NT2/D1 (cell line): ENCODE measurements around the gene ALDH3B1.

Experiments used
- YY1 ChIP-seq: IDR thresholded peaks from 2 replicates; pipeline ENCODE4 v1.6.1; 2011; ENCODE audit not compliant: insufficient read length, insufficient read depth
- ZNF274 ChIP-seq: IDR thresholded peaks from 2 replicates; pipeline ENCODE4 v1.6.1; 2011; ENCODE audit warnings: mild to moderate bottlenecking, low read depth, low read length

DNA sequence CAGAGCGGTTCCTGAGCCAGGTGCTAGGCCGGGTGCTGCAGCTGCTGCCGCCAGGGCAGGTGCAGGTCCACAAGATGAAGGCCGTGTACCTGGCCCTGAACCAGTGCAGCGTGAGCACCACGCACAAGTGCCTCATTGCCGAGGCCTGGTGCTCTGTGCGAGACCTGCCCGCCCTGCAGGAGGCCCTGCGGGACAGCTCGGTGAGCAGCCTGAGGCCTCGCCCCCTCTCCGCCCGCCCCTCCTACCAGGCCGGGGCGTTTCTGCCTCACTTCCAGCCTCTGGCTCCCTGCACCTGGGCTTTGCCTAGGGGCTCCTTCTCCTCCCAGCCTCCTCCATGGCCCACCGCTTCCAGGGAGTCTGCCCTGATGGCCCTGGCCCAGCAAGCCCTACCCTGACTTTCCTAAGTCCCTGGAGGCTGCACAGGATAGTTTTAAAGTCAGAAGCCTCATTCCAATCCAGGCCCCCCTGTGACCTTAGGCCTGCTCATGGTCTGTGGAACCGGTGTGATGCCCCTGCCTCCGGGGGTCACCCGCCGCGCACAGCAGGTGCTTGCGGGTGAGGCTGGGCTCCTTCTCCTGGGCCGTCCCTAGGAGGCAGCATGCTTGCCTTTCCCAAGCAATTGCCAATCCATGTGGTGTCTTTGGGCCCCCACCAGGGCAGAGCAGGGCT is 34.2 kb downstream of the ALDH3B1 start:
- TF ChIP-seq YY1 = no peak
- no peak for TF ChIP-seq ZNF274
